DND-41 (cell line): ENCODE measurements around the gene ATG9B.

Source experiments
- ATAC-seq: fragments of 200-7000 bp; cut with Tn5 transposase; 3 replicates; pipeline ENCODE4 v1.9.1; 2021; ENCODE audit warnings: low read depth; ENCODE audit not compliant: insufficient read depth
- DNase-seq: peaks from one replicate; pipeline ENCODE4 v3.0.0-alpha.2; 2020
- H2AFZ ChIP-seq: 2 replicates; pipeline ENCODE4 v1.6.0; 2012; ENCODE audit warnings: low read depth, low read length
- H3K27ac ChIP-seq: 2 replicates; pipeline ENCODE4 v1.5.1; 2012; ENCODE audit warnings: low read length, inconsistent platforms
- H3K27me3 ChIP-seq: fragments of 200-600 bp; sonication (generic); 2 replicates; pipeline ENCODE4 v1.6.0; 2012; ENCODE audit warnings: low read length, mild to moderate bottlenecking, inconsistent platforms; ENCODE audit not compliant: insufficient read depth, poor library complexity
- H3K36me3 ChIP-seq: 2 replicates; pipeline ENCODE4 v1.5.1; 2012; ENCODE audit warnings: low read length, inconsistent platforms; ENCODE audit not compliant: insufficient read depth
- H3K4me1 ChIP-seq: 2 replicates; pipeline ENCODE4 v1.5.1; 2012; ENCODE audit warnings: mild to moderate bottlenecking, low read length; ENCODE audit not compliant: insufficient read depth
- H3K4me2 ChIP-seq: 2 replicates; pipeline ENCODE4 v1.6.0; 2012; ENCODE audit warnings: mild to moderate bottlenecking, moderate library complexity, low read length, inconsistent platforms; ENCODE audit not compliant: insufficient read depth
- H3K4me3 ChIP-seq, 2 experiments: fragments of 200-600 bp in 1 of 2; shearing (Covaris generic) in 1 of 2; 2 replicates each; pipeline ENCODE4 v1.5.1; 2012 to 2016; ENCODE audit warnings: inconsistent platforms in 2 of 2, low read length in 2 of 2, mild to moderate bottlenecking in 2 of 2, low read depth in 1 of 2, moderate library complexity in 1 of 2
- H3K79me2 ChIP-seq: 2 replicates; pipeline ENCODE4 v1.6.0; 2012; ENCODE audit warnings: low read length, inconsistent platforms; ENCODE audit not compliant: insufficient read depth
- H3K9ac ChIP-seq: 2 replicates; pipeline ENCODE4 v1.6.0; 2012; ENCODE audit warnings: low read depth, mild to moderate bottlenecking, inconsistent platforms, low read length, moderate library complexity
- H3K9me3 ChIP-seq: 2 replicates; pipeline ENCODE4 v1.5.1; 2012; ENCODE audit warnings: low read length, moderate library complexity, mild to moderate bottlenecking, inconsistent platforms; ENCODE audit not compliant: insufficient read depth, severe bottlenecking
- H4K20me1 ChIP-seq: 2 replicates; pipeline ENCODE4 v1.6.0; 2012; ENCODE audit warnings: low read length; ENCODE audit not compliant: insufficient read depth
- CTCF ChIP-seq: IDR thresholded peaks from 2 replicates; pipeline ENCODE4 v1.5.1; 2012; ENCODE audit warnings: borderline replicate concordance, low read length, moderate library complexity, mild to moderate bottlenecking; ENCODE audit not compliant: poor library complexity, severe bottlenecking; ENCODE audit errors: extremely low read depth
- EZH2 ChIP-seq: IDR thresholded peaks from 3 replicates; pipeline ENCODE4 v1.6.1; 2012; ENCODE audit warnings: borderline replicate concordance, low read depth, mild to moderate bottlenecking, moderate library complexity, low read length, inconsistent platforms; ENCODE audit not compliant: severe bottlenecking

The ATG9B gene

DNA sequence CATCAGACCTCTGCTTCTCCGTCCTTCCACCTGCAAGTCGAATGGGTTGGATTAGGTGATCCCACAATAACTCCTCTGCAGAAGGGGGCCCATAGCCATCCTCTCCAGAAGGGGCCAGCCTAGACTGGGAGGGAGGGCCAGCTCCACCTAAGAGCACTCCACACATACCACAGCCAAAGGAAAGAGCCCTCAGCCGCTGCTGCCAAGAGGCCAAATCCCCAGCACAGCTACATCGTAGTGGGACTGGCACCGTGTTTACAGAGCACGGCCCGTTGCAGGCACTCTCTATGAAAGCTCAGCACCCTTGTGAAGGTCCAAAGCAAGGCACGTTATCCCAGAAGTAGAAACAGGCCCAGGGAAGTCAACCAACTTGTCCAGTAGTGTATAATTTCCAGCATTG is 51.6 kb downstream of the ATG9B start:
- no peak overlapping the region for H3K9ac ChIP-seq
- peaks cover 11% of the 10 kb centered on the region for H3K27me3 ChIP-seq
- no peaks in the 10 kb centered on the region for H3K36me3 ChIP-seq
- H4K20me1 ChIP-seq: peaks cover 31% of the 10 kb centered on the region
- no peaks in the 10 kb centered on the region for H3K79me2 ChIP-seq
- no peaks in the 10 kb centered on the region for H3K9me3 ChIP-seq
- H3K4me3 ChIP-seq: no peak overlapping the region
- ATAC-seq (no peak), DNase-seq (no peak)
- peaks cover 38% of the 10 kb centered on the region for H3K4me1 ChIP-seq
- no peak overlapping the region for H3K27ac ChIP-seq
- TF ChIP-seq CTCF (no peak), EZH2 (no peak)
- H2AFZ ChIP-seq: no peak overlapping the region
- no peak overlapping the region for H3K4me2 ChIP-seq

DNA sequence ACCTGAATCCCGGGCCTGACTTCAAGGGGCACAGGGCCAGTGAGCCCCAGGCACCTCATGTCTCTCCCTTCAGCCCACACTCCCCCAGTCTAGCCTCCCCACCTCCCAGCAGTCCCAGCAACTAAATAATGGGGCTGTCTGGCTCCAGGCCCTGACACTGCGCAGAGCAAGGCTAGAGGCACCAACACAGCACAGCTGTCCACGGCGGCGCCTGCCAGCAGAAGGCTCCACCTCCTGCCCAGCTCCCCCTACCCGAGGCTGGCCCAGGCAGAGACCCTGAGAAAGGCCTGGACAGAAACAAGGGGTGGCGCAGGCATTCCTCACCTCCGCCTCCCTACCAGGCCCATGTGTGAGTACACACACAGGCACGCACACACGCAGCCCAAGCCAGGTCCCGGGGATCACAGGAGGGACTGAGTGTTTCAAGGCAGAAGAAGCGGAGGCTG is 52.2 kb downstream of the ATG9B start:
- TF ChIP-seq CTCF (no peak), EZH2 (no peak)
- DNase-seq: no peak

DNA sequence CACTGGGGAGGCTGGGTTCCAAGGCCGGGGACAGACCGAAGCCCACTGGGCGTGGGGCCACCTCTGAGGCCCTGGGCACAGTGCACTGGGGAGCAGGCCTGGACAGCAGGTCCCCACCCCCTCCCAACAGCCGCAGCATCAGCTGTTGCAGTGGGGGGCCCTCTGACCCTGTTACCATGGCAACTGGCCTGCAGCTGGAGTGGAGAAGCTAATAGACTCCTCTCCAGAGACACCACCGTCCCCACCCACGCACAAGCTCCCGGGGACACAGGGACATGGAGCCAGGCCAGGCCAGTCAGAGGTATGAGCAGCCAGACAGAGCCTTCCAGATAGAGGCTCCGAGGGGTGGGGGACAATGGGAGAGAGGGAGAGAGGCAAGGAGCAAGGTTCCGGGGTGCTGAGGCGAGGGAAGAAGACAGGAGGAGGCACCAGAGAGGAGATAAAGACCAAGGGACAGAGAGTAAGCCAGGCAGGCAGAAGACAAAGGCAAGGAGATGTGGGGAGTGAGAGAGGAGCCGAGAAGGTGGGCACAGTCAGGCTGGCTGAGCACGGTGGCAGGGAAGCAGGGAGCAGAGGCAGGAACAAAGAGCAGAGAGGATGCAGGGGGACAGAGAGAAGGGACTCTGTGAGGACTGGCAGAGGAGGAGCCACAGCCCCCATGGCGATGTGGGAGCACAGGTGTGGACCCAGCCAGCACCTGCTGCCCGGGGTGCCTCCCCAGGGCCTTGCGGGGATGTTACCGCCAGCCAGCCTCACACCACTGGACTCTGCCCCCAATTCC is 52.9 kb downstream of the ATG9B start:
- H3K4me3 ChIP-seq: no peak overlapping the region
- no peaks in the 10 kb centered on the region for H3K9me3 ChIP-seq
- ATAC-seq (no peak), DNase-seq (no peak)
- H3K4me2 ChIP-seq: no peak overlapping the region
- no peak overlapping the region for H3K27ac ChIP-seq
- H2AFZ ChIP-seq: no peak overlapping the region
- H3K27me3 ChIP-seq: peaks cover 5% of the 10 kb centered on the region
- H3K9ac ChIP-seq: no peak overlapping the region
- H3K36me3 ChIP-seq: no peaks in the 10 kb centered on the region
- peaks cover 25% of the 10 kb centered on the region for H4K20me1 ChIP-seq
- H3K4me1 ChIP-seq: peaks cover 27% of the 10 kb centered on the region
- TF ChIP-seq CTCF (no peak), EZH2 (no peak)
- no peaks in the 10 kb centered on the region for H3K79me2 ChIP-seq

More for the DNA sequence above, 52.2 kb downstream of the ATG9B start:
- H3K4me3 ChIP-seq: no peak overlapping the region
- no peaks in the 10 kb centered on the region for H3K79me2 ChIP-seq
- no peak overlapping the region for H3K27ac ChIP-seq
- H3K27me3 ChIP-seq: peaks cover 8% of the 10 kb centered on the region
- H3K9me3 ChIP-seq: no peaks in the 10 kb centered on the region
- peaks cover 31% of the 10 kb centered on the region for H3K4me1 ChIP-seq
- no peak overlapping the region for H2AFZ ChIP-seq
- H3K36me3 ChIP-seq: no peaks in the 10 kb centered on the region
- no peak overlapping the region for H3K9ac ChIP-seq
- no peak overlapping the region for H3K4me2 ChIP-seq
- H4K20me1 ChIP-seq: peaks cover 29% of the 10 kb centered on the region
- ATAC-seq: no peak
